Loucy (cell line): Measurements from ENCODE around the gene VWA5B1.

ENCODE experiments used
- CTCF ChIP-seq: fragments of 200-600 bp; sonication (generic); conservative IDR thresholded peaks from 2 replicates; pipeline ENCODE4 v1.5.1; 2014; ENCODE audit warnings: mild to moderate bottlenecking, antibody characterized with exemption, low read length
- EZH2phosphoT487 ChIP-seq: fragments of 200-600 bp; IDR thresholded peaks from 2 replicates; pipeline ENCODE4 v1.6.1; 2018; ENCODE audit warnings: antibody characterized with exemption, mild to moderate bottlenecking, moderate library complexity, borderline replicate concordance

GRCh38 chr1:20339811-20340457 is 49.3 kb downstream of the VWA5B1 start:
- TF ChIP-seq CTCF = no peak
- no peak for TF ChIP-seq EZH2phosphoT487
